D721Med (cell line): ENCODE data around the gene HIVEP2.

Experiments used
- DNase-seq: peaks from one replicate; pipeline ENCODE4 v3.0.0; 2011; ENCODE audit warnings: low spot score; ENCODE audit not compliant: insufficient read length
- FAIRE-seq: peaks from 2 replicates; lab custom pipeline; 2011; peaks lifted over from hg19 to GRCh38; lab: Jason Lieb, UNC
- TF ChIP-seq, protein P1 (sequence below): IDR thresholded peaks from 2 replicates; pipeline ENCODE4 v1.5.1; 2012; ENCODE audit warnings: mild to moderate bottlenecking, control low read depth; ENCODE audit not compliant: insufficient read depth; ENCODE audit errors: missing control alignments

Gene HIVEP2

DNA sequence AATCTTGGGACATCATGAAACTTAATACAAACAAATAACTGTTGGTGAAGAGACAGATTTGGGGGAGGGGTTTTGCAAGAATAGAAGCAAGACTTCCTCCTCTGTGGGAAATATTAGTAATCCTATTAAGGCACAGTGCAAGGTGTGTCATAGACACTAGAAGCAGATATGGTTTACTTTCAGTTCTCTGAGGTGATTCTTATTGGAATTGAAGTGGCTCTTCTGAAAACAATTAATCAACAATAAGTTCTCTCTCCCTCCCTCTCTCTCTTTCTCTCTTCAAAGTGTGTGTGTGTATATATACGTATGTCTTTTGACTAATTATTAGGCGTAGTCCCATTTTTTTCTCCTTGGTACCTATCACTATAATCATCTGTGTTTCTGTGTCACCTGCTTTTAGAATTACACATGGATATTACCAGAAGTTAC, 99.8 kb downstream of the HIVEP2 start:
- FAIRE-seq, result no peak
- TF ChIP-seq, protein P1, sequence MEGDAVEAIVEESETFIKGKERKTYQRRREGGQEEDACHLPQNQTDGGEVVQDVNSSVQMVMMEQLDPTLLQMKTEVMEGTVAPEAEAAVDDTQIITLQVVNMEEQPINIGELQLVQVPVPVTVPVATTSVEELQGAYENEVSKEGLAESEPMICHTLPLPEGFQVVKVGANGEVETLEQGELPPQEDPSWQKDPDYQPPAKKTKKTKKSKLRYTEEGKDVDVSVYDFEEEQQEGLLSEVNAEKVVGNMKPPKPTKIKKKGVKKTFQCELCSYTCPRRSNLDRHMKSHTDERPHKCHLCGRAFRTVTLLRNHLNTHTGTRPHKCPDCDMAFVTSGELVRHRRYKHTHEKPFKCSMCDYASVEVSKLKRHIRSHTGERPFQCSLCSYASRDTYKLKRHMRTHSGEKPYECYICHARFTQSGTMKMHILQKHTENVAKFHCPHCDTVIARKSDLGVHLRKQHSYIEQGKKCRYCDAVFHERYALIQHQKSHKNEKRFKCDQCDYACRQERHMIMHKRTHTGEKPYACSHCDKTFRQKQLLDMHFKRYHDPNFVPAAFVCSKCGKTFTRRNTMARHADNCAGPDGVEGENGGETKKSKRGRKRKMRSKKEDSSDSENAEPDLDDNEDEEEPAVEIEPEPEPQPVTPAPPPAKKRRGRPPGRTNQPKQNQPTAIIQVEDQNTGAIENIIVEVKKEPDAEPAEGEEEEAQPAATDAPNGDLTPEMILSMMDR, result no peak
- DNase-seq, result no peak

GRCh38 chr6:142844065-142844755, 100.8 kb downstream of the HIVEP2 start:
- FAIRE-seq (no peak), DNase-seq (no peak)
- TF ChIP-seq, protein P1, result no peak

DNA sequence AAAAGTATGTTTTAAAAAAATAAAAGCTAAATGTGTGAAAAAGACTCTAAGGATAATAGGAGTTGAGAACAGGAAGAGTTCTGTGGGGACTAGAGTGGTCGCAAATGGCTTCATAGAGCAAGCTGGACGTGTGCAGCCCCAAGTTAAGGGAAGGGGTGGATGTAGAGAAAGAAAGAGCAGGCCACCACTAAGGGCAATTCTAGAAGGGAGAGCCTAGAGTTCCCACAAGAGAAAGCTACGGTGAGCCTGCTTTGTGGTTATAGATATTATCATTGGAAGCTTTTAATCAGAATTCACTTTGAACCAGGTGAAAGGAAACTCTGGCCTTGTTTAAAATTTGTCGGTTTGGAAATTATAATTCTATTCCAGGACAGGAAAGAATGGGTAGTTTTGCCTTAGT, 101.6 kb downstream of the HIVEP2 start:
- TF ChIP-seq, protein P1, result no peak
- FAIRE-seq (no peak), DNase-seq (no peak)

- no peak for DNase-seq
- no peak for FAIRE-seq
- TF ChIP-seq, protein P1, result no peak
Measured at GRCh38 chr6:142842418-142843261, 102.3 kb downstream of the HIVEP2 start.

DNA sequence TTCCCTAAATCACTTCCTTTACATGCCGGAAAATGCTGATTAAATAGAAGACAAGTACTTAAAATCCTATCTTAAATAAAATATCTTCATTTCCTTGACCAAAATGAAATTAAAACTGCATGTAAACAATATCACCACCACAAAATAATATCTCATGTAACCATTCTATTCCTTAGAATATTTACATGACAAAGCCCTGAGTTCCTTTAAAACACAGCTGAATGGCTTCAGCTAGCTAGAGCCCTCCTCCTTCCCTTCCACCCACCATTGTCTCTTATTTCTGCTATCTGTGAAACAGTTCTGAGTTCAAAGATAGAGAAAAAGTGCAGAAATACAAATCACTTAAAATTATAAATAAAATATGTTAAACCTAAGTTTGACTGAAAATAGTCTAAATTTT, 103.1 kb downstream of the HIVEP2 start:
- DNase-seq, result no peak
- no peak for FAIRE-seq
- TF ChIP-seq, protein P1, result no peak

GRCh38 chr6:142839686-142840040, 105.3 kb downstream of the HIVEP2 start:
- DNase-seq (no peak), FAIRE-seq (no peak)
- TF ChIP-seq, protein P1, result no peak
